GM12891 (cell line): Measurements from ENCODE around the gene ZNF467.

Experiments
- POLR2A ChIP-seq: IDR thresholded peaks from 2 replicates; pipeline ENCODE4 v1.6.1; 2011; ENCODE audit warnings: low read depth, low read length, control low read depth
- SPI1 ChIP-seq: IDR thresholded peaks from 2 replicates; pipeline ENCODE4 v1.6.1; 2011; ENCODE audit warnings: low read depth, low read length, control low read depth
- TAF1 ChIP-seq: IDR thresholded peaks from 2 replicates; pipeline ENCODE4 v1.6.1; 2011; ENCODE audit warnings: low read depth, low read length, control low read depth

DNA sequence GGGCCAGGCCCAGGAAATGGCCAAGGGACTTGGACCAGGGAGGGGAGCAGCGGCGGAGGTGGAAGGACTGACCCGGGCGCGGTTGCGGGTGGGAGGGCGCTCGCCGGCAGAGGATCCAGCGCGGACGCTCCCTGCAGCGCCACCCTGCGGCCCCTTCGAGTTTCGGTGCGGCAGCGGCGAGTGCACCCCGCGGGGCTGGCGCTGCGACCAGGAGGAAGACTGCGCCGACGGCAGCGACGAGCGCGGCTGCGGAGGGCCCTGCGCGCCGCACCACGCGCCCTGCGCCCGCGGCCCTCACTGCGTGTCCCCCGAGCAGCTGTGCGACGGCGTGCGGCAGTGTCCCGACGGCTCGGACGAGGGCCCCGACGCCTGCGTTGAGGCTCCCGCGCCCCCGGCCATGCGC lies 16.8 kb upstream of the ZNF467 start:
- TF ChIP-seq POLR2A (no peak), TAF1 (no peak), SPI1 (no peak)
